NCI-H187 treated with DMSO at 0.1 percent for 48 hours (cell line): ENCODE measurements around the gene CYLD.

Experiments
- DNase-seq: peaks from one replicate; lab custom pipeline; 2025; lab: John Stamatoyannopoulos, UW

CYLD gene

GRCh38 chr16:50820225-50820624, 78.3 kb downstream of the CYLD start:
- DNase-seq: no peak

GRCh38 chr16:50821586-50821985, 79.7 kb downstream of the CYLD start:
- DNase-seq: no peak

- DNase-seq: no peak
These were observed 80.8 kb downstream of the CYLD start for GRCh38 chr16:50822671-50823070.

GRCh38 chr16:50826797-50827316, 85.0 kb downstream of the CYLD start:
- DNase-seq: no peak

- DNase-seq: no peak
These were observed 86.3 kb downstream of the CYLD start for GRCh38 chr16:50828164-50828702.

- no peak for DNase-seq
These were observed 88.8 kb downstream of the CYLD start for GRCh38 chr16:50830698-50831097.

- no peak for DNase-seq
These were observed 89.9 kb downstream of the CYLD start for GRCh38 chr16:50831751-50832150.

DNA sequence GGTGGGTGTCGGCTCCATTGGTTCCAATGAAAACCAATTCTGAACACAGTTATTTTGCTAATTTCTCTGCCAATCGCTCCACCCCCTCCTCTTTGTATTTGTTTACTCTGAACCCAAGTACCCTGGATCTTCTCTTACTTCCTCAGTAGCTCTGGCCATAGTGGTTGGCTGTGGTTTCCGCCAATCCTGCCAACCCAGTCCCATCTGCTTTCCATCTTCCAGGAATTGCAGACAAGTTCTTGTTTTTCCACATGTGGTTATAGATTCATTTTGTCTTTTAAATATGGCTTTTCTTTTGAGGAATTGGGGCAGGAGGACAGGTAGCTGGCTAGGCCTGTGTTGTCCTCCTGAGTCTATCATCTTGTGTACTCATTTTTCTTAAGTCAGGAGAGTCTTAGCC, 92.0 kb downstream of the CYLD start:
- DNase-seq: no peak

GRCh38 chr16:50834701-50835100, 92.8 kb downstream of the CYLD start:
- DNase-seq: no peak

- no peak for DNase-seq
These were observed 93.6 kb downstream of the CYLD start for GRCh38 chr16:50835358-50836060.

DNA sequence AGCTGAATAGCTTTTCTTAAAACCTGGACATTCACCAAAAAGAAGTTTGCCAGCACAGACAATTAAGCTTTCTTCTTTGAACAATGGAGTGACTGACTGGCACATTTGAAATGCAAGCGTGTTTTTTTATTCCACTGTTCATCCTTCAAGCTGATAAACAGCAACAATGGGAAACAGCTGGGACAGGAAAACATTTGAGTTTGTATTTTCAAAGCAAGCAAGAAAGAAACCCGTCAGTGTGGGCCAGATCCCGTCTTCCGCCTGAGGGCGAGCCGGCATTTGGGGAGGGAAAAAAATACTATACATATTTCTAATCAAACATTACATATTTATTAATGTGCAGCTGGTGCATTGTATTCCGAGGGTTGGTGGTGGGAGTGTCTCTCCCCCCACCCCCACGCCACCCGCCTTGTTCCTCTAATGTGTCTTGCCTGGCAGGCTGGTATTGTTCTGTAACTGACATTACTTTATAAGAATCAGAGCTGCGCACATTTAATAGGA, 94.3 kb downstream of the CYLD start:
- no peak for DNase-seq

DNA sequence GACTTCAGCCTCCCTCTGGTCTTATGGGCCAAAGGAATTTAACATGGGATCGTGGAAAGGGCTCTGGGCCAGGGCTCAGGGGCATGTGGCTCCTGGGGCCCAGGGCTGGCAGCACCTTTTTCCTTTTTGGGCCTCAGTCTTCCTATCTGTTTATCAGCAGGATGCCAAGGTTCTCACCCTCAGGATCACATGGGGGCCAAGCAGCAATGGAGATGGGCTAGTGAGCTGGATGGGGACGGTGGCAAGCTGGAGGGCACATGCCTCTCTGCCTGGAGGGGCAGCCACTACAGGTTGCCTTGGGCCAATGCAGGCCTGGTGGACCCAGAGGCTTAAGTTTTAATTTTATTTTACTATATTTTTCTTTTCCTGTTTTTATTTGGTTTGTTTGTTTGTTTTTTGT, 95.4 kb downstream of the CYLD start:
- DNase-seq: no peak

- no peak for DNase-seq
These were observed 96.3 kb downstream of the CYLD start for GRCh38 chr16:50838165-50838564.

- no peak for DNase-seq
These were observed 97.0 kb downstream of the CYLD start for GRCh38 chr16:50838885-50839284.

- no peak for DNase-seq
These were observed 97.5 kb downstream of the CYLD start for GRCh38 chr16:50839356-50839755.

GRCh38 chr16:50839920-50840729, 98.2 kb downstream of the CYLD start:
- DNase-seq: no peak

DNA sequence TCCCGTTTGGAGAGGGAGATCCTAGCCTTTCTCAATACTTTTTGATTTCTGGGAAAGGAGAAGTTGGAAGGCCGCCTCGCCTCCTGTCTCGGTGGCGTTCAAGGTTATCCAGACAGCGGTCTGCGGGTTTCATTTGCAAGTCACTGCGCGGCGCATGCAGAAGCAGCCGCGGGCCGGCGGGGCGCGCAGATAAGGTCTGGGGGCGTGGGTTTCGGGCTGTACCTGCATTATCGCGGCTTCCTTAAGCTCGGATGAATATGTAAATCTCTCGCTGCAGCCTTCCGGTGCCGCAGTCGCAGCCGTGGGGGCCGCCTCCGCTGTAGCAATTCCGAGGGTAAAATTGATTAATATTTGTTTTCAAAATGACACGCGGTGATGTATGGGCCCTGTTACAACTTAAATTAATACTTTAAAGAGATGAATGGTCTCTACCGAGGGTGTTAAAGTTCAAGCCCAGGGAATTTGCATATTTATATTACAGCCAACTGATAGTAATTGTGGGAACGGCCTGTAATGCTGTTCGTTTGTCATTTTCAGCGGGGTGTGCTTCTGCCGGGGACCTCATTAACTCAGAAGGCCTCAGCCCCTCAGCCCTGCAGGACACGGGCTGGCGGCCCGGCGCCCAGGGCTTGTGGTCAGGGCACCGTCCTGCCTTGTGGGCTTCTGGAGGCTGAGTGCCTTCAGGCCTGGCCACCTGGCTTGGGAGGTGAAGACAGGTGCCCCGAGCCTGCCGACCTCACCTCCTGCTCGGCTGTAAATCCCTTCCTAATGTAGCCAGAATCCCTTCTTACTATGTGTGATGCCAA, 99.4 kb downstream of the CYLD start:
- DNase-seq: no peak

- no peak for DNase-seq
These were observed 100.2 kb downstream of the CYLD start for GRCh38 chr16:50842013-50842505.

- DNase-seq: no peak
These were observed 100.7 kb downstream of the CYLD start for GRCh38 chr16:50842589-50842988.

DNA sequence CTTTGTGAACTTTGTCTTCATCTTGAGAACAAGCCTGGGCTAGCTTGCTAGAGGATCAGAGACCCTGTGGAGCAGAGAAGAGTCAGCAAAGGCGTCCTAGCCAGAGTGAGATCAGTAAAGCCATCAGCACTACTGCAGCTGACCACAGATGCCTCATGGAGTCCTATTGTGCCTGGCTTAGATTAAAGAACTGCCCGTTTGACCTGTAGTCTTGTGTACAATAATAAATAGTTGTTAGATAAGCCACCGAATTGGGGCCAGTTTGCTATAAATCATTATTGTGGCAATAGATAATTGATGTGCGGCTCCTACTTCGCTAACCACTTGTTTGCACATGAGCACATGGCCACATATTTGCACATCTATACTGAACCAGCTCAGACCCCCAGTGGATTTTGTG, 103.0 kb downstream of the CYLD start:
- no peak for DNase-seq

GRCh38 chr16:50845296-50845695, 103.4 kb downstream of the CYLD start:
- DNase-seq: no peak

DNA sequence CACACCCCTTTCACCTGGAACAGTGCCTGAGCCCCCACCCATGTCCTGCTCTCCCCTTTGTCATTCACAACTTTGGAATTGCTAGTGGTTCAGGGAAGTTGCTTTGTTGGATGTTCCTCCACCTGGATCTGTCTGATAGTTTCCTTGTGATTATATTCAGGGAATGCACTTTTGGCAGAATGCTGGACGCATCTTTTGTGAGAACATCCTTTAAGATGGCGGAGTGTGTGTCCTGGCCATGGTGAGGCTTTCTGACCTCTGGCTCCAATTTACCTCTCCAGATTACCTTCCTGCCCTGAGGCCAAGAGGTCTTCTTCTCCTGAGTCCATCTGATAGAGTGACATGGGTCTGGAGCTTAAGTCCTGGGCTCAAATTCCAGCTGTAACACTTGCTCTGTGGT, 104.6 kb downstream of the CYLD start:
- no peak for DNase-seq
